Neutrophil (primary cell): ENCODE data around the gene WDR27.

Experiments used
- H3K27ac ChIP-seq: fragments of 200-600 bp; sonication (generic); 2 replicates; pipeline ENCODE4 v1.5.1; 2016; ENCODE audit warnings: mild to moderate bottlenecking, moderate library complexity
- H3K27me3 ChIP-seq: fragments of 200-600 bp; sonication (generic); 2 replicates; pipeline ENCODE4 v1.6.0; 2016; ENCODE audit warnings: mild to moderate bottlenecking
- H3K36me3 ChIP-seq: fragments of 200-600 bp; sonication (generic); 2 replicates; pipeline ENCODE4 v1.5.1; 2017
- H3K4me1 ChIP-seq, 2 experiments: fragments of 200-600 bp in 1 of 2; sonication (generic) in 1 of 2; 1 replicate in 1 of 2; 2 replicates in 1 of 2; pipeline versions ENCODE4 v1.5.1 to v1.6.1; 2013 to 2016; ENCODE audit warnings: low read depth in 1 of 2, low read length in 1 of 2, mild to moderate bottlenecking in 1 of 2, moderate library complexity in 1 of 2; ENCODE audit not compliant: control insufficient read depth in 1 of 2, insufficient read depth in 1 of 2
- H3K4me3 ChIP-seq, 2 experiments: fragments of 200-600 bp in 1 of 2; sonication (generic) in 1 of 2; 1 replicate in 1 of 2; 2 replicates in 1 of 2; pipeline ENCODE4 v1.5.1; 2013 to 2016; ENCODE audit warnings: low read depth in 1 of 2, low read length in 1 of 2, mild to moderate bottlenecking in 1 of 2, moderate library complexity in 1 of 2
- H3K9me3 ChIP-seq: fragments of 200-600 bp; sonication (generic); 2 replicates; pipeline ENCODE4 v1.5.1; 2016
- CTCF ChIP-seq: fragments of 200-600 bp; sonication (generic); IDR thresholded peaks from 2 replicates; pipeline ENCODE4 v1.5.1; 2016; ENCODE audit warnings: antibody characterized with exemption

Gene WDR27

GRCh38 chr6:169409742-169410312 lies 292.0 kb downstream of the WDR27 start:
- Histone ChIP-seq H3K27me3 (no peaks in the 10 kb centered on the region), H3K9me3 (no peaks in the 10 kb centered on the region), H3K4me1 (no peaks in the 10 kb centered on the region), H3K36me3 (no peaks in the 10 kb centered on the region), H3K27ac (no peak overlapping the region), H3K4me3 (no peak overlapping the region)
- TF ChIP-seq CTCF, result no peak

GRCh38 chr6:169407325-169407724 lies 294.5 kb downstream of the WDR27 start:
- H3K4me3 ChIP-seq, result no peak overlapping the region
- no peaks in the 10 kb centered on the region for H3K27me3 ChIP-seq
- no peak overlapping the region for H3K27ac ChIP-seq
- no peaks in the 10 kb centered on the region for H3K4me1 ChIP-seq
- no peaks in the 10 kb centered on the region for H3K36me3 ChIP-seq
- no peaks in the 10 kb centered on the region for H3K9me3 ChIP-seq
- TF ChIP-seq CTCF, result no peak
